Measurements from ENCODE around the gene VCX3B. TPM values are rescaled to one million over a fixed set of nuclear protein-coding genes. Genes with fewer than 3 reads are reported as not detected.
A peak's percentile ranks its signal among the peaks of the same experiment; 100 is the strongest.
"Not testable (repeated sequence)": the region's sequence is repeated elsewhere in the genome, so short reads cannot be mapped to it uniquely, and the experiment has no call there.

VCX3B gene
- total and polyA plus RNA-seq, 2 donors (not counting 1 experiment from before 2014, with no cell fraction given), result not detected

DNA sequence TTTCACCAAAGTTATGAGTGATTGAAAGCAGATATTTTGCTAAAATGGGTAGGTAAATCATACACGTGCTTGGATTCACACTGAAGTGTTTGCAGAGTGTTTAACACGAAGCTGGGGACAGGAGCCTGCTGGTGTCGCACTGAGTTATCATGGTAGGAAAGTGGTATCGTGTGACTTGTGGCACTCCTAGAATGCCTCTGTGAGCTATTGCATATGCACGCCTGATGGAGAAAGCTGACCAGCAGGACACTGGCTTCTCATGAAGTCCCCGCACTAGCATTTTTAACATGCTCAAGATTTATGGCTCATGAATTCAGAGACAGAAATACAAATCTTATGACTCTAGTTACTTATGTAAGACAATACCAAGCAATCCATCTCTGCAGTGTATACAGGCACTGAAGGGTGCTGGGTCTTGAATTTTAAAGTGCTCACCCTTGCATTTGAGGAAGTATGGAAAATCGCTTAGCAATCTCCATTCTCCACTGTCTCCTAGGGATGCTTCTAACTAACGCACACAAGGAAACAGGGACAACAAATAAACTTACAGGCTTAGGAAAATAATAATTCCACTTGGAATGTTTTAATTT, 19.8 kb downstream of the VCX3B start:
- no peaks in the 10 kb centered on the region for H3K4me1 ChIP-seq (ENCODE audit: control insufficient read depth, extremely low read depth, insufficient read depth, low read length)
- no peak overlapping the region for H3K27ac ChIP-seq (ENCODE audit: insufficient read depth, low read length)
- no peaks in the 10 kb centered on the region for H3K27me3 ChIP-seq (ENCODE audit: control insufficient read depth, insufficient read depth, low read length)
- no peaks in the 10 kb centered on the region for H3K9me3 ChIP-seq (ENCODE audit: control insufficient read depth, insufficient read depth, low read depth, low read length)
- H4K20me1 ChIP-seq (ENCODE audit: control insufficient read depth, extremely low read depth, insufficient read depth, low read length), result no peaks in the 10 kb centered on the region
- H3K79me2 ChIP-seq (ENCODE audit: control insufficient read depth, insufficient read depth, low read length), result no peaks in the 10 kb centered on the region
- TF ChIP-seq EZH2 (IDR thresholded peaks at IDR 0.05; ENCODE audit: low read length, missing control alignments), result no peak
- no peak for TF ChIP-seq CTCF (conservative IDR thresholded peaks at IDR 0.05 in 1 of 2, IDR thresholded peaks at IDR 0.05 in 1 of 2; ENCODE audit: low read depth in 1 of 2, low read length in 2 of 2)
- no peak overlapping the region for H2AFZ ChIP-seq (ENCODE audit: low read length)
- no peak overlapping the region for H3K9ac ChIP-seq (ENCODE audit: insufficient read depth, low read length)
- no peak for DNase-seq (ENCODE audit: low read depth in 2 of 2)
- no peak overlapping the region for H3K4me2 ChIP-seq (ENCODE audit: extremely low read depth, insufficient read depth, low read length)
- no peaks in the 10 kb centered on the region for H3K36me3 ChIP-seq (ENCODE audit: control insufficient read depth, insufficient read depth, low read length)
- H3K4me3 ChIP-seq (replicated peaks in 1 of 4; ENCODE audit: control extremely low read depth in 1 of 4, insufficient read depth in 1 of 4, low read depth in 3 of 4, low read length in 4 of 4), result no peak overlapping the region

GRCh38 chrX:8495036-8495435, 30.4 kb downstream of the VCX3B start:
- H3K4me2 ChIP-seq (ENCODE audit: extremely low read depth, insufficient read depth, low read length); H2AFZ ChIP-seq (ENCODE audit: low read length); H3K27ac ChIP-seq (ENCODE audit: insufficient read depth, low read length); H3K4me1 ChIP-seq (ENCODE audit: control insufficient read depth, extremely low read depth, insufficient read depth, low read length); H3K36me3 ChIP-seq (ENCODE audit: control insufficient read depth, insufficient read depth, low read length); H3K9ac ChIP-seq (ENCODE audit: insufficient read depth, low read length); H3K4me3 ChIP-seq (replicated peaks in 1 of 4; ENCODE audit: control extremely low read depth in 1 of 4, insufficient read depth in 1 of 4, low read depth in 3 of 4, low read length in 4 of 4); H4K20me1 ChIP-seq (ENCODE audit: control insufficient read depth, extremely low read depth, insufficient read depth, low read length); H3K9me3 ChIP-seq (ENCODE audit: control insufficient read depth, insufficient read depth, low read depth, low read length); H3K27me3 ChIP-seq (ENCODE audit: control insufficient read depth, insufficient read depth, low read length); H3K79me2 ChIP-seq (ENCODE audit: control insufficient read depth, insufficient read depth, low read length): not testable (repeated sequence)
- DNase-seq (ENCODE audit: low read depth in 2 of 2), result peak in 1 of 2 donors; percentile 44

GRCh38 chrX:8500203-8500602, 35.6 kb downstream of the VCX3B start:
- H3K4me3 ChIP-seq (replicated peaks in 1 of 4; ENCODE audit: control extremely low read depth in 1 of 4, insufficient read depth in 1 of 4, low read depth in 3 of 4, low read length in 4 of 4), result no peak overlapping the region
- H3K27ac ChIP-seq (ENCODE audit: insufficient read depth, low read length), result no peak overlapping the region
- H2AFZ ChIP-seq (ENCODE audit: low read length), result no peak overlapping the region
- DNase-seq (ENCODE audit: low read depth in 2 of 2), result no peak
- TF ChIP-seq CTCF (conservative IDR thresholded peaks at IDR 0.05 in 1 of 2, IDR thresholded peaks at IDR 0.05 in 1 of 2; ENCODE audit: low read depth in 1 of 2, low read length in 2 of 2) (no peak), EZH2 (IDR thresholded peaks at IDR 0.05; ENCODE audit: low read length, missing control alignments) (no peak)
- H3K9me3 ChIP-seq (ENCODE audit: control insufficient read depth, insufficient read depth, low read depth, low read length), result no peaks in the 10 kb centered on the region
- no peak overlapping the region for H3K4me2 ChIP-seq (ENCODE audit: extremely low read depth, insufficient read depth, low read length)
- no peaks in the 10 kb centered on the region for H4K20me1 ChIP-seq (ENCODE audit: control insufficient read depth, extremely low read depth, insufficient read depth, low read length)
- H3K79me2 ChIP-seq (ENCODE audit: control insufficient read depth, insufficient read depth, low read length), result no peaks in the 10 kb centered on the region
- no peaks in the 10 kb centered on the region for H3K36me3 ChIP-seq (ENCODE audit: control insufficient read depth, insufficient read depth, low read length)
- no peaks in the 10 kb centered on the region for H3K27me3 ChIP-seq (ENCODE audit: control insufficient read depth, insufficient read depth, low read length)
- no peak overlapping the region for H3K9ac ChIP-seq (ENCODE audit: insufficient read depth, low read length)
- no peaks in the 10 kb centered on the region for H3K4me1 ChIP-seq (ENCODE audit: control insufficient read depth, extremely low read depth, insufficient read depth, low read length)

DNA sequence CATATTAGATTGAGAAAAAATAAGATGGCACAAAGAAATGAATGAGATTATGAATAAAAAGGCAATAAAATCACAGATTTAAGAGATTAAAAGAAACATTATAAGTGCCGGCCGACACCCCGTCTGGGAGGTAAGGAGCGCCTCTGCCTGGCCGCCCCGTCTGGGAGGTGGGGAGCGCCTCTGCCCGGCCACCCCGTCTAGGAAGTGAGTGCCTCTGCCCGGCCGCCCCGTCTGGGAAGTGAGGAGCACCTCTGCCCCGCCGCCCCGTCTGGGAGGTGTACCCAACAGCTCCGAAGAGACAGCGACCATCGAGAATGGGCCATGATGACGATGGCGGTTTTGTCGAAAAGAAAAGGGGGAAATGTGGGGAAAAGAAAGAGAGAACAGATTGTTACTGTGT, 37.5 kb downstream of the VCX3B start:
- H3K27me3 ChIP-seq (ENCODE audit: control insufficient read depth, insufficient read depth, low read length); H3K79me2 ChIP-seq (ENCODE audit: control insufficient read depth, insufficient read depth, low read length); DNase-seq (ENCODE audit: low read depth in 2 of 2); H3K9ac ChIP-seq (ENCODE audit: insufficient read depth, low read length); H3K4me1 ChIP-seq (ENCODE audit: control insufficient read depth, extremely low read depth, insufficient read depth, low read length); H3K4me2 ChIP-seq (ENCODE audit: extremely low read depth, insufficient read depth, low read length); H3K4me3 ChIP-seq (replicated peaks in 1 of 4; ENCODE audit: control extremely low read depth in 1 of 4, insufficient read depth in 1 of 4, low read depth in 3 of 4, low read length in 4 of 4); H4K20me1 ChIP-seq (ENCODE audit: control insufficient read depth, extremely low read depth, insufficient read depth, low read length); H3K36me3 ChIP-seq (ENCODE audit: control insufficient read depth, insufficient read depth, low read length); H2AFZ ChIP-seq (ENCODE audit: low read length); H3K27ac ChIP-seq (ENCODE audit: insufficient read depth, low read length); H3K9me3 ChIP-seq (ENCODE audit: control insufficient read depth, insufficient read depth, low read depth, low read length): not testable (repeated sequence)
